Mesothelial cell of epicardium (in vitro differentiated cells): ENCODE results near the gene ZNF331. TPM values are rescaled to one million over a fixed set of nuclear protein-coding genes. Genes with fewer than 3 reads are reported as not detected.

Experiments used
- DNase-seq, 2 experiments: peaks; one replicate each; pipeline ENCODE4 v3.0.0; 2021; ENCODE audit warnings: low spot score in 2 of 2; ENCODE audit not compliant: unreplicated experiment in 2 of 2
- H3K27ac Mint-ChIP-seq: 2 replicates; pipeline ENCODE4 v1.8.0; 2021; ENCODE audit warnings: mixed read lengths
- H3K27me3 Mint-ChIP-seq: 2 replicates; pipeline ENCODE4 v1.8.0; 2021; ENCODE audit warnings: low read depth, mixed read lengths
- H3K36me3 Mint-ChIP-seq: 2 replicates; pipeline ENCODE4 v1.8.0; 2021; ENCODE audit warnings: mixed read lengths
- H3K4me1 Mint-ChIP-seq: 2 replicates; pipeline ENCODE4 v1.8.0; 2021; ENCODE audit warnings: mixed read lengths
- H3K4me3 Mint-ChIP-seq: 2 replicates; pipeline ENCODE4 v1.8.0; 2021; ENCODE audit warnings: mild to moderate bottlenecking, moderate library complexity, mixed read lengths
- H3K9me3 Mint-ChIP-seq: 2 replicates; pipeline ENCODE4 v1.8.0; 2021; ENCODE audit warnings: mixed read lengths
- CTCF ChIP-seq: fragments of 200-600 bp; sonication (generic); IDR thresholded peaks from one replicate; pipeline ENCODE4 v1.5.0; 2021; ENCODE audit warnings: antibody characterized with exemption; ENCODE audit not compliant: unreplicated experiment
- total RNA-seq: library from RNA; stranded (reverse); gene quantifications from 3 replicates; pipeline ENCODE4 v1.2.1, GENCODE V29; 2021

Gene ZNF331
- total RNA-seq, 1 donor from 2014 or later: 19.5 TPM

- H3K4me1 Mint-ChIP-seq: peaks cover 2% of the 10 kb centered on the region
- no peak overlapping the region for H3K27ac Mint-ChIP-seq
- no peaks in the 10 kb centered on the region for H3K36me3 Mint-ChIP-seq
- no peak for TF ChIP-seq CTCF
- no peak overlapping the region for H3K4me3 Mint-ChIP-seq
- H3K27me3 Mint-ChIP-seq: no peaks in the 10 kb centered on the region
- no peak for DNase-seq
- H3K9me3 Mint-ChIP-seq: no peaks in the 10 kb centered on the region
Measured at GRCh38 chr19:53597023-53597422, 59.1 kb downstream of the ZNF331 start.

GRCh38 chr19:53598361-53598760, 60.4 kb downstream of the ZNF331 start:
- H3K9me3 Mint-ChIP-seq: no peaks in the 10 kb centered on the region
- H3K27me3 Mint-ChIP-seq: no peaks in the 10 kb centered on the region
- H3K36me3 Mint-ChIP-seq: no peaks in the 10 kb centered on the region
- TF ChIP-seq CTCF: no peak
- H3K4me1 Mint-ChIP-seq: peaks cover 2% of the 10 kb centered on the region
- DNase-seq: no peak
- H3K27ac Mint-ChIP-seq: no peak overlapping the region
- H3K4me3 Mint-ChIP-seq: no peak overlapping the region

GRCh38 chr19:53600217-53600616, 62.3 kb downstream of the ZNF331 start:
- peaks cover 2% of the 10 kb centered on the region for H3K4me1 Mint-ChIP-seq
- H3K9me3 Mint-ChIP-seq: no peaks in the 10 kb centered on the region
- DNase-seq: no peak
- TF ChIP-seq CTCF: no peak
- no peak overlapping the region for H3K4me3 Mint-ChIP-seq
- H3K27me3 Mint-ChIP-seq: no peaks in the 10 kb centered on the region
- H3K36me3 Mint-ChIP-seq: no peaks in the 10 kb centered on the region
- H3K27ac Mint-ChIP-seq: no peak overlapping the region

- Mint-ChIP-seq H3K27me3 (no peaks in the 10 kb centered on the region), H3K4me1 (no peaks in the 10 kb centered on the region), H3K4me3 (no peak overlapping the region), H3K27ac (no peak overlapping the region), H3K36me3 (no peaks in the 10 kb centered on the region), H3K9me3 (no peaks in the 10 kb centered on the region)
- DNase-seq: no peak
- no peak for TF ChIP-seq CTCF
Measured at GRCh38 chr19:53606031-53606430, 68.1 kb downstream of the ZNF331 start.

- peaks cover 7% of the 10 kb centered on the region for H3K4me1 Mint-ChIP-seq
- no peak overlapping the region for H3K4me3 Mint-ChIP-seq
- DNase-seq: no peak
- no peaks in the 10 kb centered on the region for H3K9me3 Mint-ChIP-seq
- H3K36me3 Mint-ChIP-seq: no peaks in the 10 kb centered on the region
- no peaks in the 10 kb centered on the region for H3K27me3 Mint-ChIP-seq
- TF ChIP-seq CTCF: no peak
- no peak overlapping the region for H3K27ac Mint-ChIP-seq
Measured at GRCh38 chr19:53608381-53608780, 70.4 kb downstream of the ZNF331 start.
